HL-60 (cell line): ENCODE data around the gene TJP2.

ENCODE experiments used
- CTCF ChIP-seq: IDR thresholded peaks from one replicate; pipeline ENCODE4 v1.5.1; 2011; ENCODE audit warnings: low read length, control low read depth, inconsistent platforms; ENCODE audit not compliant: insufficient read depth
- POLR2AphosphoS5 ChIP-seq: IDR thresholded peaks from 2 replicates; pipeline ENCODE4 v1.6.1; 2012; ENCODE audit warnings: low read depth
- SPI1 ChIP-seq: IDR thresholded peaks from 2 replicates; pipeline ENCODE4 v1.6.1; 2012; ENCODE audit warnings: low read depth, mild to moderate bottlenecking, borderline replicate concordance

GRCh38 chr9:69246629-69247028 lies 72.6 kb downstream of the TJP2 start:
- TF ChIP-seq CTCF (no peak), SPI1 (no peak), POLR2AphosphoS5 (no peak)
